Stimulated activated CD8-positive, alpha-beta memory T cell treated with anti-CD3 and anti-CD28 coated beads, Interleukin-2, amount 100 ng/mL, for 48 hours (primary cell): ENCODE data around the gene SLC4A1AP.
A peak's percentile ranks its signal among the peaks of the same experiment; 100 is the strongest.

Source experiments
- DNase-seq, 2 donors: peaks; one replicate each; pipeline ENCODE4 v3.0.0-alpha.2; 2020; ENCODE audit warnings: low read depth in 2 of 2

Gene SLC4A1AP

DNA sequence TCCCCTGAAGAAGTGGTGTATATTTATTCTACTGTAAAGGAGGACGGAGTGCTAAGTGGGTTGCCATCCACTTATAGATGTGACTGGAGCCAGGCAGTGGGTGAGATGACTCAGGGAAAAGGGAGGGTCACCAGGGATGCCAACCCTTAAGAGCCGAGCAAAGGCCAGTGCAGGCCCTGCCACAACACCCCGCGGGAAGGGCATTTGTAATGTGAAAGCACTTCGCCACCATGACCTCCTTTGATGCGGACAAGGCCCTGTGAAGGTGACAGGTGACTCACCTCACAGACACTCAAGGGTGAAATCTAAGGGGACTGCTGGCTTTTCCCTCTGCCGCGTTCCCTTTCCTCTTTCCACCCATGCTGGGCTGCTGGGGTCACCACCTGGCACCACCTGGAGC, 57.6 kb downstream of the SLC4A1AP start:
- DNase-seq: no peak

DNA sequence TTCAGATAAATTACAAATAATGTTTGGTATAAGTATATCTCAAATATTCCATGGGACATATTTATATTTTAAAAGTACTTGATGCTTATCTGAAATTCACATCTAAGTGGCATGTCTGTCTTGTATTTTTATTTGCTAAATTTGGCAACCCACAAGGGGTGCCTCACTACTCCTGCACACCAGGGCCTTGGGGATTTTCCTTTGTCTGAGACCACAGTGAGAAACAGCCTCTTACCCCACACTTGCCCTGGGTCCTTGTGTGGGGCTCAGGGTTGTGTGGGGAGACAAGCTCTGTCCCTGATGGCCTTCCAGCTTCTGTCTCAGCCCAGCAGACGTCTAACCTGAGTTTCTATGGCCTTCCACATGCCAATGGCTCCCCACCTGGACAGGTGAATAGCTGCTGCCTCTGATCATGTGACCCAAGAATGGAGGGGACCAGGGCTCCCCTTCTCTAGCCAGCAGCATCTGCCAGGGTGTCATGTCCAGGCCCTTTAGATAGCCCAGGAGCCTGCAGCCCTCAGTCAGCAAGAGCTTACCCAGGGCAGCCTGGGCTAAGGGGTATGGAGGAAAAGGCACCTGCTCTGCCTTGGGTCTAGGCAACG, 58.3 kb downstream of the SLC4A1AP start:
- DNase-seq: no peak

DNA sequence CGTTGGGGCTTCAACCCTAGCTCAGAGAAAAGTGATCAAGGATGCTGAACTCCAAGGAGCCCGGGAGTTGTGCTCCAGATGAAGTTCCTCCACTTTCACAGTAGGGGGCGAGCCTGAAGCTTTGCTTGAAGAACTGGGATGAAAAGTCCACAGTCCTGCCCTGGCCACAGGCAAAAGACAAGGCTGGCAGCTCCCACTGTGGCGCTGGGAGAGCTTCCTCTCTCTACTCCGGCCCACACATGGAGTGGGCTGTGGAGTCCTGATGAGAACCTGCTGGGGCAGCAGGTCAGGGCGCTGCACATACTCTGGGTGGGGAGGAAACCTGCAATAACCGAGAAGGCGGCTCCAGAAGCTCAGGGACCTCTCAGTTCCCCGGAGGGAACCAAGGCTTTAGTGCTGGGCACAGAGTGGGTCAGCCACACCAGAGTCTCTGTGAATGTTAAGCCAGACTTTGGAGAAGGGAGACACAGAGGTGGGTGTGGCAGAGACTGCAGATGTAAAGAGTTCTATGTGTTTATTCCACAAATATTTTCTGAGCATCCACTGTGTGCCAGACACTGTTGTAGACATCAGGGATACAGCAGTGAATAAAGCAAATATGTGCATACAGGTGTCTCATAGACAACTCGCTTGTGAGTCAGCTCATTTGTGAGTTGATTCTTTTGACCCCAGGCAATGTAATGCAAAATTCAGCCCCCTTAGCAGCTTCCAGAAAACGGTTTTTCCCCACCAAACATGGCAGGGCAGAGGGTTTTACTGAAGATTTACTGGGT, 59.9 kb downstream of the SLC4A1AP start:
- no peak for DNase-seq

DNA sequence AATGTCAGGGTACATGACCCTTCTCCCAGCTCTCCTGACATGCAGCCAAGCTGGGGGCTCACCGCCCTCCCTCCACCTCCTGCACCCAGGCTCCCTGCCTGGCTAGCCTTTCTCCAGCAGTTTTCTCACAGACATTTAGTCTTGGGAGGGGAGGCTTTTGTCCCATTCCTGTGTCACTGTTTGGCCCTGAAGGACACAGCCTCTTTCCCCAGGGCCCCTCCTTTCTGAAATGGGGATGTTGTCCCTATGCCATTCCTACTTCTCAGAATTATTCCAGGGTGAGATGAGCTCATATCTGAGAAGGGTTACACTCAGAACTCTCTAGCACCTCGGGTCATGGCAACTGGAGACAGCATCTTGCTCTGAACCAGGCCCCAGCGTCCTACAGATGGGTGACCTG, 60.5 kb downstream of the SLC4A1AP start:
- DNase-seq: no peak

DNA sequence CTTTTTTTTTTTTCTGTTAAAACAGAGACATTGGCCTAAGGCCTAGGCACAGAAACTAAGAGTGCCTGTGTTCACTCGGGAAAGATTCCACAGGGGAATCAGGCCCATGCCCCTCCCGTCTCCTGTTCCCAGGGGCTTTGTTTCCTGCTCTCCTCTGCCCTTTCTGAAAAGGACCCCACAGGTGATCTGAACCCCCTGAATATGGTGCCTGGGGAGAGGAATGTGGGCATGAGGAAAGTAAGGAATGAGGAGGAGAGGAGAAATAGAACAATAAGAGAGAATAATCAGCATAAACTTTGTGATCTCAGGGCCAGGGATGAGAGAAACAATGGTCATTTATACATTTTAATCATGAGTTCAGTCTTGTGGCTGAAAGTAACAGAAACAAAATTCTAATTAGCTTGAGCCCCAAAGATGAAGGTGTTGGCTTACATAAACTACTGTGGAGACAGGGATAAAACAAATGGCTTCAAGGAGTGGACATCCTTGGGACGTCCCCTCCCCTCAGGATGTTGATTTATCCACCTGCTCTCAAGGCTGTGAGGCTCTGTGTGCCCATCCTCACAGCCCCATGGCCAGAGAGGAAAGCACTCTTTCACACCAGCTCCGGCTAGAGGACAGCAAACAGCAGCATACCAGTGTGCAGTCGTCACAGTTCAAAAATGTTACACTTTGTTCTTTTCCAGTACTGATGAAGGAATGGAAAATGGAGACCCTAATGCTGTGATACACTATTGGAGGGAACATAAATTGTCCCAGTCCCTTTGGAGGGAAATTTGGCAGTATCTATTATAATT, 61.4 kb downstream of the SLC4A1AP start:
- DNase-seq: no peak

DNA sequence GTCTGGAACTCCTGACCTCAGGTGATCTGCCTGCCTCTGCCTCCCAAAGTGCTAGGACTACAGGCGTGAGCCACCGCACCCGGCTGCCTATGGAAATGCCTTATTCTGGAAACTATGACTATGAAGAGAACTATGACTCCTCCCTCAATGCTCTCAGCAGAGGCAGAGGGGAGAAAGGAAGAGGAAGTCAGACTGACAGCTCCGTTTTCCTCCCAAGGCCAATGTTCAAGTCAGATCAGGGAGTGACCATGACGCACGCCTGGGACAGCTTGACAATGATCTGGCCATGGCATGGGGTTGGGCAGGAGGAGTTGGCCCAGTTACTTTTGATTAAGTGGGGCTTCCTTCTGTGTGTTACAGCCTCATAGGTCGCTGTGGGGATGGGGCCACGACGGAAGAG, 63.6 kb downstream of the SLC4A1AP start:
- no peak for DNase-seq

DNA sequence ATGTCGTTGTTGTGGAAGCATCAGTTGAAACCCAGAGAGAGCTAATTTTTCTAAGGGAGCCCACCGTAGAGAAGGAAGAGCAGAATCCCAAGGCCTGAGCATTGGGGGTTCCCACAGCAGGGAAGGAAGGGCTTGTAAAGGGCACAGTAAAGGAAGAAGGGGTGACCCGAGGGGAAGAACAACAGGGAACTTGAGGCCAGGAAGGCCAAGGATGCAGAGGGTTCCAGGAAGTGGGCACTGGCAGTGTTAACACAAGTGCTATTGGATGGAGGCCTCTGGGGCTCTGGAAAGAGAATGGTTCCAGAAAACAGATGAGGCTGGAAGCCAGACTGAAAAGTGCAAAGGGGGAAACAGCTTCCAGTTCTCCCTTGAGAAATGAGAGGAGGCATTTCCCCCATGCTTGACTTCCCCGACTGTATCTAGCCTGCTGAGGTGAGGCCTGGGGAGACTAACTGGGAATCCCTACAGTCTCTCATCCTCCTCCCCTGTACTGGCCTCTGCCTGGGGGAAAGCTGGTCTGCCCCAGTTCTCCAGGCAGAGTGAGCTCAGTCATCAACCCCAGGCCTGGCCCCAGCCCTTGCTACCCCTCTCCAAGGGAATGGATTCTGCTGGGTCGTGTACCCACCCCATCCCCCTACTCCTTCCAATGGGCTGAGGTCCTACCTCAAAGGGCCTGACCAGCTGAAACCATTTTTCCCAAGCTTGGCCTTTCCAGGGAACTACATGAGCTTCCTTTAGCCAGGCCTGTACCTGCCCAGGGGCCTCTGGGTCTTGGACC, 64.6 kb downstream of the SLC4A1AP start:
- DNase-seq: no peak

DNA sequence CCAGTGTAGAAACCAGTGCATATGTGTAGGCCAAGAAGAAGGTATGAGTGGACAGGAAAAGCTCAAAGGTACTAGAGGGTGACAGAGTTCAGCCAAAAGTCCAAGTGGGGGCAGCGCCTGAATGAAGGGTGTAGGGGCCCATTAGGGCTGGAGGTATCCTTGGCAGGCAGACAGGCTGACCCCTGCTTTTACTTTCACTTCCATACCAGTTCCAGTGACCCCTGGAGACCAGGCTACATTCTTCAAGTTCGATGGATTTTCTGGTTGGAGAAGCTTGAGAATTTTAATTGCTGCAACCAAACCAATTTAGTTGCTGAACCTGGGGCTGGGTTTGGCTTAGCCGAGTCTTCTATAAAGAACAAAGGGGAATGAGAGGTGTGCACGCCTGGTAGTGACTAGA, 65.5 kb downstream of the SLC4A1AP start:
- DNase-seq: no peak

DNA sequence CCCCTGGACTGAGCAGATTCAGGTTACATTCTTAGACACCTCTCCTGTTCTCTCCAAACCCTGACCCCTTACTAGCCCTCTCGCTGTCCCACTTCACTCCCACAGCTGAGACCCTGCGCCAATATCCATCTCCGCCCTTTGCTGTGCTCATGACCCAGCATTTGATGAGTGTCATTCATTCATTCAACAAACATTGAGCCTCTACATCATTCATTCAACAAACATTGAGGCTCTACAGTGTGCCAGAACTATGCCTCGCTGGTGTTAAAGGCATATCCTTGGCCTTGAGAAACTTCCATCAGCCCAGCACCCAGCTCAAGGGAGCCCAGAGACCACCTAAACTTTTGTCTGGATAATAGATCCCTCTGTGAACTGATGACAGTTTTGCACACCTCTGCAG, 65.9 kb downstream of the SLC4A1AP start:
- DNase-seq: no peak

DNA sequence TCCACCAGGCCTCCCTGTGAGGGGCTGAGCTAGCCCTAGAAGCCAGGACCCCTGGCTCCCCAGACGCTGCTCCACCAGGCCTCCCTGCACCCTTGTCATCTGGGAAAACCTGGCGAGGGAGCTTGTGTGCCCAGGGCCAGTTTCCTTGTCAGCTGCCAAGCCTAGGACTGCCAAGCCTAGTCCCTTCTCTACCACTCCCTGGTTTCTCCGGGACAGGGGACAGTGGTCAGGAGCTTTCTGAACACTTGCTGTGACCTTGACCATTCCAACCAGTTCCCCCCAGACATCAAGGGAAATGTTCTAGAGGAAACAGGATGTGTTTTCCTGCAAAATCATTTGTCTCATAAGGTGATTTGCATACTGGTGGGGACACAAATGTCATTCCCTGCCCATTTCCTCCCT, 66.6 kb downstream of the SLC4A1AP start:
- no peak for DNase-seq

DNA sequence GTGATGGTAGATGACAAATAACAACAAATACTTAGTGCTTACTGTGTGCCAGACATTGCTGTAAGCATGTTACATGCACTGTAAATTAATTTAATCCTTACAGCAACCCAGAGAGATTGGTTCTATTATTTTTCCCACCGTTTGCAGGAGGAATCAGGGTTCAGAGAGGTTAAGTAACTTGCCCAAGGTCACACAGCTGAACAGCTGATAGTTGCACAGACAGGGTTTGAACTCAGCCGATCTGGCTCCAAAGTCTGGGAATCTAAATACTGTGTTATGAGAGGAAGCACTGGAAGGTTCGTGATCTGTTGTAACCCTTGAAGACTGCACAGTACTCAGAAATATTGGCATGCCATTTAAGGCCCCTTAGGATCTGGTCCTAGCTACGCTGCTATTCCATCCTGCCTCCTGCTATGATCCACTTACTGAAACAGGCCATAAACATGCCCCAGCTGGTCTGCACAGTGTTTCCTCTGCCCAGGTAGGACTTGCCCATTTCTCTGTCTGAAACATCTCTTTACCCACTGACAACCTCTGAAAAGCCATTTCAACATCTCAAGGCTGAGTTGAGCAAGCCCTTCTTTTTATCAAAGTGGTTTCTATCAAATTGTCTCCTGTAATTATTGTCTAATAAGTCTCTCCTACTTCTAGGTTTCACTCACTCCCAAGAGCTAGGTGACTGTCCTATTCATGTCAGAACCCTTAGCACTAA, 67.4 kb downstream of the SLC4A1AP start:
- no peak for DNase-seq

DNA sequence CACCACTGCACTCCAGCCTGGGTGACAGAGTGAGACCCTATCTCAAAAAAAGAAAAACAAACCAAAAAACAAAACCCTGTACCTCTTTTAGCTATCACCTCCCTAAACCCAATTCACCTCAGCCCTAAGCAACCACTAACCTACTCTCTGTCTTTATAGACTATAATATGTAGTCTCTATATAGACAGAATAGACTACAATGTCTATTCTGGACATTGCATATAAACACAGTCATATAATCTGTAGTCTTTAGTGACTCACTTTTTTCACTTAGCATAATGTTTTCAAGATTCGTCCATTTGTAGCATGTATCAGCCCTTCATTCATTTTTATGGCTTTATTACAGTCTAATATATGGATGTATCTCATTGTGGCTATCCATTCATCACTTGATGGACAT, 70.6 kb downstream of the SLC4A1AP start:
- no peak for DNase-seq

DNA sequence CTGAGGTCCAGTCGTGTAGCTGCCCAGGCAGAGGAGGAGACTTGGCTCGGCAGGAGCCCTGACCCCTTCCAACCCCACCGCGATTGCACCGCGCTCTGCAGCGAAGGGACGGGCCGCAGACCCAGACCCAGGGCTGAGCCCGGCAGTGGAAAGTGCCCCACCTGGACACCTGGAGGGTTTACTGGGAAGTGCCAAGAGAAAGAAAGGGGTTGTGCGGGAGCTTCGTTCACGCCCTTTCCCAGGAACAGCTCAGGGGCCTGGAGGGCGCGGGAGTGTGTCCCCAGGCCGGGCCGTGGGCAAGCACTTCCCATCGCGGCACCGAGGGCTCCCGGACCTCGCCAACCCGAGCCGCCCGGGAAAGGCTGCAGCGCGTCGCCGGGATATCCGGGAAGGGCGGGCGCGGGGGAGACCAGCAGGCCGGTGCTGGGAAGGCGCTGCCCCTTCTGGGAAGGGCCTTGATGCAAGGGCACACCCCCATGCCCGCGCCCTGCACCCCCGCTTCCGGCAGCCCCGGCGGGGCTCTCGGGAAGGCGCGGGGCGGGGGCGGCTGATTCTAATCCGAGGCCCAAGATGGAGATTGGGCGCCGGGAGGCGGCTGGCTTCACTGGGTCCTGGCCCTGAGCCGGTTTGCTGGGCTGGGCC, 71.7 kb downstream of the SLC4A1AP start:
- DNase-seq: peak; percentile 43 to 64

DNA sequence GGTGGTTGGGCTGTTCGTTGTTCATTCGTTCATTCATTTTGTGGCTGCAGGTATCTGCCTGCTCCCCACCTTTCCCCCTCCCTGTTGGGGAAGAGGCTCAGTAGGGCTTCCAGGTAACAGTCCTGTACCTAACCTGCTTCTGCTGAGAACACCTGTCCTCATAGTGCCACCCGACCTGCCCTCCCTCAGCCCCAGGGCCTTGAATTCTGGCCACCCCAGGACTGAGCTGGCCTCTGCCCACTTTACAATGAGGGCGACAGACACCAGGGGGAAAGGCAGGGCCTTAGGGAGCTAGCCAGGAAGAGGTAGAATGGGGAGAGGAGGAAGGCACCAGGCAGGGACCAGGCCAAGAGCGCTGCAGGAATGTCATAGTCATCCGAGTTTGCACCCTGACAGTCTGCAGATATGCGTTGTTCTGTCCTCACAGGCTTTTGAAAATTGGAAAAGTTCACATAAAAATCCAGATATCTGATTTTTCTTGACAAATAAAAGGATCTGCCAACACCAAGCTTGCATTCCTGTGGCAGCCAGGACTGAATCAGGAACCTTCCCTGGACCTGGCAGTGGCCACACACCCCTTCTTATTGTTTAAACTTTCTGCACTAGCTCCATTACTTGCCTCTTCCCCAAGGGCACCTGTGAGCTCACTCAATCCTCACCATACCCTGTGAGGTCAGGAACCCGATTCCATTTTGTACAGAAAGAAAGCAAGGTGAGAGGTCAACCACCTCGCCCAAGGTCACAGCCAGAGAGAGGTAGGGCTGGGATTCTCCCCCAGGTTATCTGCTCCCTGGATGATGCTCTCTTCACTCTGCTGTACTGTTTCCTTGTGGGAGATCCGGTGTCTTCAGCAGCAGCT, 72.6 kb downstream of the SLC4A1AP start:
- DNase-seq: no peak

DNA sequence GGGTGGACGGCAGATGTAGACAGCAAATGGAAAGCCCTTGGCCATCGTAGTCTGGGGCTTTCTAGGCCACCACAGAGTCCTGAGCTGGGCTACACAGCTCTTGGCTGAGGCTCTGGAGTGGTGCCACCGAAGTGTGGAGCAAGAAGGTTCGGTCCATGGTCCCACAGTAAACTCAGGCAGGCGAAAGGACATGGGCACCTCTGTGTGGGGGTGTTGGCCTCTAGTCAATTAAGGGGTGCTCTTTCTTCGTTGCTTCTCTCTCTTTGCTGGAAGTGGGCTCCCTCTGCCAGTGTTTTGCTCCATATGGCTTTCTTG, 73.2 kb downstream of the SLC4A1AP start:
- no peak for DNase-seq

DNA sequence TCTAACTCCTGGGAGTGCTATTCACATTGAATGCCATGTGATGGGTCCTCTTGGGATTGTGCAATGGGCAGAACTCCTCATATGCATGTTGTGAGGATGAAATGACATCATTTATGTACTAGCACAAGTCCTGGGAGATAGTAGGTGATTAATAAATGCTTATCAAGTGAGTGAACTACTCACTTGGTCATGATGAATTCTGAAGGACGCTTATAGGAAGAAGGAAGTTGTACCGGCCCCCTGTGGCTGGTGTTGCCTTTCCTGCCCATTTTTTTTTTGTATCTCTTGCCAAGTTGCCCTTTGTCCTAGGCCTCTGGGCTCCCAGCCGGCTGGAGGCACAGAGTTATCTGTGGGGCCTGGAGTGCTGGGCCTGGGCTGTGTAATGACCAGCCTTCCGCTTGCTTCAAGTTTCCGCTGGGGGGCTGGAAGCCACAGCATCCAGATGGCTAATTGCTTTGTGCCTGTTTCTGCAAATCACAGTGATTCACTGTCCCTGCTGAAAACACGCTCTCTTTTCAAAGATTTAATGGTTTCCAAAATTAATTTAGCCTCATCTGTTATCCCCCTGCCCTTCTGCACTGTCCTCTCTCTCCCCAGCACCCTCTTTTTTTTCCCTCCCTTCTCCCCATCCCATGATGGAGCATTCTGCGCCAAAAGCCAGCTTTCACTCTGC, 74.1 kb downstream of the SLC4A1AP start:
- DNase-seq: no peak

DNA sequence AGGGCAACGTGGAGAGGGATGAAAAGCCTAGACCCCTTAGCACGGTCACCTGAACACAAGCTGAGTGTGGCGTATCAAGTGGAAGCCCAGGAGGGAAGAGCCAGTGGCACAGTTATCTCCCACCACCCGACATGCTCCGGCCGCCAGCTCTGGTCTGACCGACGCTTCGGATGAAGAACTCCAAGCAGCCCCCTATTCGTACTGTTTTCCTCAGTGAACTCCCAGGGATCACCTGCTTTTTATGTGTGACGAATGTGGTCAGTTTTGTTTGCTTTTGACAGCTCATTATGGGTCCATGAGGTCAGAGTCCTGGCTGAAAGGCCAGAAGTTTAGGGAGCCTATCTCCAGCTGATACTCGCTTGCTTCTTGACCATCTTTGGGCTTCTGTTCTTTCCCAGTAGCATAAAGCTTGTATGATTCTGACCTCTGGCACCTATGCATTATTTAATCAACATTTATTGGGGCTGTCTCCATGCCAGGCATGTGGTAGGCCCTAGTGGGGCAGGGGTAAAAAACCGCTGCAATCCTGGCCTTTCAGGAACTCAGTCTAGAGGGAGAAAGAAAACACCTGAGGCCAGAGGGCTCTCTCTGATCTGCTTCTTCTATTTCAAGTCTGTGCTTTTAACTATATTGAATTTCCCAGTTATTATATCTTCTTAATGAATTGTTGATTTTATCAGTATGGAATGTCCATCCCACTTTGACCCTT, 74.8 kb downstream of the SLC4A1AP start:
- no peak for DNase-seq

DNA sequence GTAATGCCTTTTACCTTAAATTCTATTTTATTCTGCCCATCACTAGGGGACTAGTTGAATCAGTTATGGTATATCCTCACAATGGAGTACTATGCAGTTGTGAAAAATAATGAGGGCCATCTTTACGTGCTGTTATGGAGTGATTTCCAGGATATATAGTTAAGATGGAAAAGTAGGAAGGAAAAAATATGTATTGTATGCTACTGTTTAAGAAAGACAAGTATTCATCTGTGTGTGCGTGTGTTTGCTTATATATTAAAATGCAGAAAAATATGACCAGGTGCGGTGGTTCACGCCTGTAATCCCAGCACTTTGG, 75.3 kb downstream of the SLC4A1AP start:
- DNase-seq: no peak

DNA sequence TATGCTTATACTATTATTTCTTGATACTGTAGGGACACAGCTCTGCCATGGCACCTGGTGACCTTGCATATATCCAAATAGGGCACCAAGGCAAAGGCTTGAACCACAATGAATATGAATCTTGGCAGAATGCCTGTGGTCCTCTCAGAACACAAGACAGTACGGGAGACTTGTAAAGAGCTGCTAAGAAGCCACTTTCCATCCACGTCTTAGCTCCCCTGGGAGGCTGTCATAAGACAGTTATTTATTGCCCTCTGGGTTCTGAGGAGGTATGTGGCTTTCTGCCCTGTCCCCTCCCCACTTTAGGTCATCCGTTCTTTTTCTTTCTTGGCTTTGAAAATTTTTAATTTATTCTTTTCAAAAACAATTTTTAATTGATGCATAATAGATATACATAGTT, 78.0 kb downstream of the SLC4A1AP start:
- DNase-seq: no peak
